Measurements from ENCODE around the gene MGST3. TPM values are rescaled to one million over a fixed set of nuclear protein-coding genes. Genes with fewer than 3 reads are reported as not detected.
"Not testable (repeated sequence)": the region's sequence is repeated elsewhere in the genome, so short reads cannot be mapped to it uniquely, and the experiment has no call there.

The MGST3 gene
- polyA plus RNA-seq, 3 donors, result 57.9 to 228 (median 189) TPM

- no peaks in the 10 kb centered on the region for H3K9me3 ChIP-seq (replicated peaks in 1 of 2; ENCODE audit: control insufficient read depth in 1 of 2, insufficient read depth in 1 of 2, low read length in 2 of 2)
- no peak overlapping the region for H2AFZ ChIP-seq (ENCODE audit: insufficient read depth, low read depth, low read length, poor library complexity, severe bottlenecking)
- no peaks in the 10 kb centered on the region for H3K27me3 ChIP-seq (ENCODE audit: control insufficient read depth in 2 of 2, insufficient read depth in 2 of 2, low read length in 2 of 2)
- no peak overlapping the region for H3K4me2 ChIP-seq (replicated peaks; ENCODE audit: extremely low read depth, low read length, poor library complexity, severe bottlenecking)
- 93% methylated on average over 4 of the region's 4 CpGs for WGBS (ENCODE audit: insufficient coverage)
- Mint-ChIP-seq H3K9me3 (peaks cover 0 to 5% (median 0%) of the 10 kb centered on the region in 7 donors), H3K4me3 (no peak overlapping the region), H3K27me3 (ENCODE audit: low read depth in 3 of 3) (peaks cover 3 to 5% (median 5%) of the 10 kb centered on the region in 3 donors), H3K36me3 (no peaks in the 10 kb centered on the region), H3K4me1 (peaks cover 21% of the 10 kb centered on the region), H3K27ac (no peak overlapping the region)
- H3K27ac ChIP-seq (ENCODE audit: low read depth in 1 of 2, low read length in 2 of 2), result no peak overlapping the region
- no peaks in the 10 kb centered on the region for H3K79me2 ChIP-seq (ENCODE audit: insufficient read depth, low read length)
- H4K20me1 ChIP-seq (ENCODE audit: insufficient read depth, low read length), result no peaks in the 10 kb centered on the region
- no peak overlapping the region for H3K9ac ChIP-seq (ENCODE audit: insufficient read depth, low read length, poor library complexity, severe bottlenecking)
- no peak for DNase-seq
- H3K36me3 ChIP-seq (replicated peaks in 1 of 2; ENCODE audit: control insufficient read depth in 1 of 2, insufficient read depth in 2 of 2, low read length in 2 of 2), result no peaks in the 10 kb centered on the region
- TF ChIP-seq CTCF (IDR thresholded peaks at IDR 0.05), result no peak
- no peak overlapping the region for H3K4me3 ChIP-seq (replicated peaks in 1 of 3; ENCODE audit: low read depth in 2 of 3, low read length in 3 of 3)
- peaks cover 9 to 12% of the 10 kb centered on the region in 2 donors for H3K4me1 ChIP-seq (ENCODE audit: control insufficient read depth in 1 of 2, insufficient read depth in 2 of 2, low read length in 2 of 2)
- intact Hi-C loops (cut with micrococcal nuclease), result no loop called here
These were observed 25.8 kb upstream of the MGST3 start for GRCh38 chr1:165605246-165605645.

- H3K27me3 Mint-ChIP-seq (ENCODE audit: low read depth in 3 of 3); H2AFZ ChIP-seq (ENCODE audit: insufficient read depth, low read depth, low read length, poor library complexity, severe bottlenecking); H3K27ac Mint-ChIP-seq; H3K36me3 Mint-ChIP-seq; H3K9ac ChIP-seq (ENCODE audit: insufficient read depth, low read length, poor library complexity, severe bottlenecking); H4K20me1 ChIP-seq (ENCODE audit: insufficient read depth, low read length); H3K4me2 ChIP-seq (replicated peaks; ENCODE audit: extremely low read depth, low read length, poor library complexity, severe bottlenecking); intact Hi-C loops (cut with micrococcal nuclease); H3K4me1 ChIP-seq (ENCODE audit: control insufficient read depth in 1 of 2, insufficient read depth in 2 of 2, low read length in 2 of 2); H3K9me3 ChIP-seq (replicated peaks in 1 of 2; ENCODE audit: control insufficient read depth in 1 of 2, insufficient read depth in 1 of 2, low read length in 2 of 2); H3K9me3 Mint-ChIP-seq; H3K4me3 ChIP-seq (replicated peaks in 1 of 3; ENCODE audit: low read depth in 2 of 3, low read length in 3 of 3); H3K36me3 ChIP-seq (replicated peaks in 1 of 2; ENCODE audit: control insufficient read depth in 1 of 2, insufficient read depth in 2 of 2, low read length in 2 of 2); H3K4me3 Mint-ChIP-seq; DNase-seq; H3K79me2 ChIP-seq (ENCODE audit: insufficient read depth, low read length); H3K27me3 ChIP-seq (ENCODE audit: control insufficient read depth in 2 of 2, insufficient read depth in 2 of 2, low read length in 2 of 2); H3K27ac ChIP-seq (ENCODE audit: low read depth in 1 of 2, low read length in 2 of 2): not testable (repeated sequence)
- WGBS (ENCODE audit: insufficient coverage), result no CpG with 5 or more reads among the region's 12 CpGs
- H3K4me1 Mint-ChIP-seq, result peaks cover 17% of the 10 kb centered on the region
These were observed 24.4 kb upstream of the MGST3 start for GRCh38 chr1:165606676-165607075.

All from CD14-positive monocyte (primary cell).